ENCODE results near the gene RIIAD1. TPM values are rescaled to one million over a fixed set of nuclear protein-coding genes. Genes with fewer than 3 reads are reported as not detected.
A peak's percentile ranks its signal among the peaks of the same experiment; 100 is the strongest.

RIIAD1 gene
- polyA plus RNA-seq, 1 experiment = not detected

DNA sequence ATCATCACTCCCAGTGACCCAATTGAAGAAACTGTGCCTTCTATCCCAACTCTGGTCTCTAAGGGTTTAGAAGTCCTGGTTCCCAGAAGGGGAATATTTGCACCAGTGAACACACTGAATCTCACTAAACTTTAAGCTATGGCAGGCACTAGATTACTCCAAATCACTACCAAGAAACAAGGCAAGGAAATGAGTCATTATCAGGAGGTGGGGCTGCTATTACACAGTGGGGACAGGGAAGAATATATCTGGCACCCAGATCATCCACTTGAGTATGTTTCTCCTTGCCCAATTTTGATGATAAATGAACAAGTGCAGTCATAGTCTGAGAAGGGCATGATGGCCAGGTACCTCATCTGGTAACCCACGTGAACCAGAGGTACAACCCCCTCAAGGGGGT is 35.0 kb downstream of the RIIAD1 start:
- Histone ChIP-seq H3K27me3 (ENCODE audit: control insufficient read depth, insufficient read depth, low read length) (no peaks in the 10 kb centered on the region), H3K9me3 (ENCODE audit: control insufficient read depth, insufficient read depth, low read length) (no peaks in the 10 kb centered on the region), H3K4me3 (ENCODE audit: low read depth, low read length) (no peak overlapping the region), H3K27ac (ENCODE audit: low read depth, low read length) (no peak overlapping the region)
- ChIA-PET CTCF (interaction anchor here (0.9 to 1.0 kb wide), 2 partner anchors 21 to 63 kb away, joined by 3 to 4 read pairs; no protein-coding TSS in a partner anchor), POLR2A (no interaction called here)
- no peak for DNase-seq (ENCODE audit: low read depth, low spot score)
- TF ChIP-seq, protein P1, sequence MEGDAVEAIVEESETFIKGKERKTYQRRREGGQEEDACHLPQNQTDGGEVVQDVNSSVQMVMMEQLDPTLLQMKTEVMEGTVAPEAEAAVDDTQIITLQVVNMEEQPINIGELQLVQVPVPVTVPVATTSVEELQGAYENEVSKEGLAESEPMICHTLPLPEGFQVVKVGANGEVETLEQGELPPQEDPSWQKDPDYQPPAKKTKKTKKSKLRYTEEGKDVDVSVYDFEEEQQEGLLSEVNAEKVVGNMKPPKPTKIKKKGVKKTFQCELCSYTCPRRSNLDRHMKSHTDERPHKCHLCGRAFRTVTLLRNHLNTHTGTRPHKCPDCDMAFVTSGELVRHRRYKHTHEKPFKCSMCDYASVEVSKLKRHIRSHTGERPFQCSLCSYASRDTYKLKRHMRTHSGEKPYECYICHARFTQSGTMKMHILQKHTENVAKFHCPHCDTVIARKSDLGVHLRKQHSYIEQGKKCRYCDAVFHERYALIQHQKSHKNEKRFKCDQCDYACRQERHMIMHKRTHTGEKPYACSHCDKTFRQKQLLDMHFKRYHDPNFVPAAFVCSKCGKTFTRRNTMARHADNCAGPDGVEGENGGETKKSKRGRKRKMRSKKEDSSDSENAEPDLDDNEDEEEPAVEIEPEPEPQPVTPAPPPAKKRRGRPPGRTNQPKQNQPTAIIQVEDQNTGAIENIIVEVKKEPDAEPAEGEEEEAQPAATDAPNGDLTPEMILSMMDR (IDR thresholded peaks at IDR 0.05; ENCODE audit: low read depth, low read length) = no peak

DNA sequence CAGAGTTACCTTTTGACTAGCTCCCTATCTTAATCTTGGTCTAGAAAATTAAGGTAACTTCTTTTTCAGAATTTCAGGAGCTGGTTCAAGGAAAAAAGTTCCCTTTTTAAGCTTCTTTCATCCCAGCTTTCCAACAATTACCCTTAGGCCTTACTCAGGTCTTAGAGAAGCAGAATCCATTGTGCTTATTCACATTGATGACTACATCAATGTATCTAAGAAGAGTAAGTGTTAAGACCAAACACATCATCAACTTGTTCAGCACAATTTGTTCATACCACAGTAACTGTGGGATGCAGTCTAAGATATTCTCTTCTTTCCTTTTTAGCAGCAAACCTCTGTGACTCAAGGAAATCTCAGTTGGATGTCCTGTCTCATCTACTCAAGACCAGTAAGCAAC is 37.9 kb downstream of the RIIAD1 start:
- H3K27ac ChIP-seq (ENCODE audit: low read depth, low read length) = no peak overlapping the region
- no peak overlapping the region for H3K4me3 ChIP-seq (ENCODE audit: low read depth, low read length)
- POLR2A ChIA-PET = no interaction called here
- no peak for DNase-seq (ENCODE audit: low read depth, low spot score)
- TF ChIP-seq, protein P1 (IDR thresholded peaks at IDR 0.05; ENCODE audit: low read depth, low read length) = no peak
- CTCF ChIA-PET = no interaction called here
- no peaks in the 10 kb centered on the region for H3K9me3 ChIP-seq (ENCODE audit: control insufficient read depth, insufficient read depth, low read length)
- no peaks in the 10 kb centered on the region for H3K27me3 ChIP-seq (ENCODE audit: control insufficient read depth, insufficient read depth, low read length)

- CTCF ChIA-PET = no interaction called here
- DNase-seq (ENCODE audit: low read depth, low spot score) = no peak
- H3K9me3 ChIP-seq (ENCODE audit: control insufficient read depth, insufficient read depth, low read length) = no peaks in the 10 kb centered on the region
- H3K4me3 ChIP-seq (ENCODE audit: low read depth, low read length) = no peak overlapping the region
- H3K27ac ChIP-seq (ENCODE audit: low read depth, low read length) = no peak overlapping the region
- no peaks in the 10 kb centered on the region for H3K27me3 ChIP-seq (ENCODE audit: control insufficient read depth, insufficient read depth, low read length)
- POLR2A ChIA-PET = no interaction called here
- TF ChIP-seq, protein P1 (IDR thresholded peaks at IDR 0.05; ENCODE audit: low read depth, low read length) = no peak
Observed at GRCh38 chr1:151760597-151761385, 39.5 kb downstream of the RIIAD1 start.

- Histone ChIP-seq H3K4me3 (ENCODE audit: low read depth, low read length) (peak within 1 kb of the TSS; percentile 93), H3K9me3 (ENCODE audit: control insufficient read depth, insufficient read depth, low read length) (no peaks in the 10 kb centered on the region), H3K27ac (ENCODE audit: low read depth, low read length) (peak within 1 kb of the TSS; percentile 80), H3K27me3 (ENCODE audit: control insufficient read depth, insufficient read depth, low read length) (peaks cover 2% of the 10 kb centered on the region)
- CTCF ChIA-PET = interaction anchor here (1.0 to 1.4 kb wide), 3 partner anchors 25 to 238 kb away, joined by 3 to 5 read pairs (median 4); no protein-coding TSS in a partner anchor
- POLR2A ChIA-PET = interaction anchor here (0.6 to 1.0 kb wide), 3 partner anchors 231 to 272 kb away, joined by 3 to 6 read pairs (median 3); no protein-coding TSS in a partner anchor
- peak; percentile 21 for DNase-seq (ENCODE audit: low read depth, low spot score)
- TF ChIP-seq, protein P1 (IDR thresholded peaks at IDR 0.05; ENCODE audit: low read depth, low read length) = no peak
Observed at GRCh38 chr1:151762941-151763921, 41.9 kb downstream of the RIIAD1 start, which contains the start of gene MRPL9. MRPL9 (minus strand) TSS chr1:151763496; CDS start chr1:151763479, 17 bp downstream.
